Astrocyte of the spinal cord (primary cell): ENCODE measurements around the gene HDC.

Source experiments
- DNase-seq: peaks from one replicate; pipeline ENCODE4 v3.0.0; 2011; ENCODE audit warnings: low read depth, low spot score
- H3K4me3 ChIP-seq: 2 replicates; pipeline ENCODE4 v1.5.1; 2011; ENCODE audit warnings: low read depth, mild to moderate bottlenecking, low read length, moderate library complexity
- CTCF ChIP-seq: IDR thresholded peaks from 2 replicates; pipeline ENCODE4 v1.5.1; 2012; ENCODE audit warnings: low read depth, mild to moderate bottlenecking, low read length, inconsistent platforms
- in situ Hi-C: cut with HindIII; loops from 2 replicates; pipeline ENCODE4 v1.10.0; 2017; ENCODE audit warnings: low sequenced_read_pairs

The HDC gene

DNA sequence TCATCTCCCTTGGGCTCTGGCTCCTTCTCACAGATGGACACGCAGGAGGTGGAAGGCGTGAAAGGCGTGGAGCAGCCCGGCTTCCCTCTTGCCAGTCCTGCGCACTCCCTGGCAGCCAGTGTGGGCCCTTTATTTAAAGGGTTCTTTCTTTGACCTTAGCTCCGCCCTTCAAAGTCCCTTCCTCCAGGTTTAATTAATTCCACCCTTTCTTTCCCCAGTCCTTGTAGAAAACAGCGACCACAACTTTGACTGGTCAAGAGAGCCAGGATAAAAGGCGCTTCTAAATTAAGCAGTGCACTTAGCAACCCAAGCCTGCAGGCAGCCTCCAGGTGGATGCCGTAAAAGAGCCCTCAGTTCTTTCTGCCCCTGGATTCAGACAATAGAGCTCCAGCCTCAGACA lies at the start of gene HDC:
HDC (minus strand) TSS at position 107 of the 400 bp plus-strand sequence; CDS start at position 4, 103 bp downstream.
- no peak within 1 kb of the TSS for H3K4me3 ChIP-seq
- no peak for DNase-seq
- no peak for TF ChIP-seq CTCF
- in situ Hi-C loops: no loop called here

DNA sequence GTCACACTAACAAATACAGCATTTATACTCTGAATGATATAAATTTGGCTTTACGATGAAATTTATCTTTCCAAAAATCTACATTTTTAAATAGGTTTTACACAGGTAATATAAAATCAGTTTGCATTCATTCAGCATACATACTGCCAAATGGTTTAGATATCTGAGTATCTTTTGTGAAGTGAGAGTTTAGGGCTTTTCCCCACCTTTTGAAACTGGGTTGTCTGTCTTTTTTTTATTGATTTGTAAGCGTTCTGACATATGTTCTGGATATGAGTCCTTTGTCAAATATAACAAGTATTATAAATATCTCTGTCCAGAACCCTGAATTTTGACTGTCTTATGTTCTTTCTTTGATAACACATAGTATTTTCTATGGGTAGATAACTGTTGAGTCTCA lies 47.1 kb upstream of the HDC start:
- in situ Hi-C loops: no loop called here
- DNase-seq: no peak
- TF ChIP-seq CTCF: no peak
- no peak overlapping the region for H3K4me3 ChIP-seq

GRCh38 chr15:50307799-50308198 lies 42.3 kb upstream of the HDC start:
- in situ Hi-C loops: no loop called here
- no peak overlapping the region for H3K4me3 ChIP-seq
- TF ChIP-seq CTCF: no peak
- DNase-seq: no peak

GRCh38 chr15:50304836-50305235 lies 39.3 kb upstream of the HDC start:
- in situ Hi-C loops: no loop called here

DNA sequence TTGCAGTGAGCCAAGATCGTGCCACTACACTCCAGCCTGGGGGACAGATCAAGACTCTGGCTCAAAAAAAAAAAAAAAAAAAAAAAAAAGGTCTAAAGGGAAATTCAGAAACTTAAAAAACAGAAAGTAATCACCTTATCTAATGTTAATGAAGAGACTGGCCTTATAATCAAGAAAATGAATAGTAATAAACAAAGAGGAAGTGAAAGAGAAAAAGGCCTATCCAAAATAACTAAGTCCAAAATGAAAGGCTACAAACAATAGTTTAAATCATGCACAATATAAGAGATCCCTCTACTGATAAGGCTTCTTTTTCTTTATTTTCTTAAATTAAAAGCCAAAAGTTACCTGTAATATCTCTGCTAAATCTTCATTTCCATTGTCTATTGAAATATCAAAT lies 37.1 kb upstream of the HDC start:
- TF ChIP-seq CTCF: no peak
- H3K4me3 ChIP-seq: no peak overlapping the region

More at GRCh38 chr15:50304836-50305235, 39.3 kb upstream of the HDC start:
- no peak for DNase-seq
- H3K4me3 ChIP-seq: no peak overlapping the region
- no peak for TF ChIP-seq CTCF

GRCh38 chr15:50298340-50298739 lies 32.8 kb upstream of the HDC start:
- TF ChIP-seq CTCF: no peak
- H3K4me3 ChIP-seq: no peak overlapping the region
- in situ Hi-C loops: no loop called here
- no peak for DNase-seq

More for the DNA sequence above, 37.1 kb upstream of the HDC start:
- in situ Hi-C loops: no loop called here
- DNase-seq: no peak

GRCh38 chr15:50295966-50296365 lies 30.4 kb upstream of the HDC start:
- in situ Hi-C loops: no loop called here
- no peak overlapping the region for H3K4me3 ChIP-seq
- no peak for TF ChIP-seq CTCF
- no peak for DNase-seq
